GM23248 (cell line): Measurements from ENCODE around the gene ARPC4. TPM values are rescaled to one million over a fixed set of nuclear protein-coding genes. Genes with fewer than 3 reads are reported as not detected.

ENCODE experiments used
- DNase-seq: peaks from one replicate; pipeline ENCODE4 v3.0.0-alpha.2; 2015
- H2AFZ ChIP-seq: fragments of 200-600 bp; sonication (generic); 2 replicates; pipeline ENCODE4 v1.6.1; 2016; ENCODE audit warnings: antibody characterized with exemption
- H3F3A ChIP-seq: fragments of 200-600 bp; sonication (generic); 2 replicates; pipeline ENCODE4 v1.6.1; 2016; ENCODE audit warnings: mild to moderate bottlenecking, antibody characterized with exemption, mixed run types; ENCODE audit not compliant: insufficient read depth
- H3K27ac ChIP-seq: fragments of 200-600 bp; sonication (generic); 2 replicates; pipeline ENCODE4 v1.5.1; 2016; ENCODE audit warnings: mild to moderate bottlenecking
- H3K27me3 ChIP-seq: fragments of 200-600 bp; sonication (generic); replicated peaks from 2 replicates; pipeline ENCODE4 v1.6.1; 2016; ENCODE audit warnings: mild to moderate bottlenecking; ENCODE audit not compliant: insufficient read depth
- H3K36me3 ChIP-seq: fragments of 200-600 bp; sonication (generic); 2 replicates; pipeline ENCODE4 v1.6.1; 2016; ENCODE audit warnings: low read depth, mild to moderate bottlenecking
- H3K4me1 ChIP-seq: fragments of 200-600 bp; sonication (generic); 2 replicates; pipeline ENCODE4 v1.6.1; 2016; ENCODE audit warnings: mild to moderate bottlenecking; ENCODE audit not compliant: insufficient read depth
- H3K4me2 ChIP-seq: fragments of 200-600 bp; sonication (generic); one replicate; pipeline ENCODE4 v1.6.1; 2016; ENCODE audit warnings: mild to moderate bottlenecking; ENCODE audit not compliant: unreplicated experiment
- H3K4me3 ChIP-seq: fragments of 200-600 bp; sonication (generic); 2 replicates; pipeline ENCODE4 v1.5.1; 2016; ENCODE audit warnings: mild to moderate bottlenecking
- H3K79me2 ChIP-seq: fragments of 200-600 bp; sonication (generic); 2 replicates; pipeline ENCODE4 v1.6.1; 2016; ENCODE audit warnings: mild to moderate bottlenecking; ENCODE audit not compliant: insufficient read depth
- H3K9ac ChIP-seq: fragments of 200-600 bp; sonication (generic); 2 replicates; pipeline ENCODE4 v1.6.1; 2016; ENCODE audit warnings: mild to moderate bottlenecking
- H3K9me2 ChIP-seq: fragments of 200-600 bp; sonication (generic); 2 replicates; pipeline ENCODE4 v1.6.1; 2016; ENCODE audit warnings: mixed run types, mild to moderate bottlenecking, moderate library complexity; ENCODE audit not compliant: insufficient read depth
- H3K9me3 ChIP-seq: fragments of 200-600 bp; sonication (generic); one replicate; pipeline ENCODE4 v1.6.1; 2017; ENCODE audit warnings: low read depth
- H4K20me1 ChIP-seq: fragments of 200-600 bp; sonication (generic); 2 replicates; pipeline ENCODE4 v1.6.0; 2016; ENCODE audit not compliant: insufficient read depth
- EZH2 ChIP-seq: fragments of 200-600 bp; sonication (generic); IDR thresholded peaks from 2 replicates; pipeline ENCODE4 v1.6.1; 2018; ENCODE audit warnings: antibody characterized with exemption, mild to moderate bottlenecking; ENCODE audit not compliant: insufficient read depth, poor library complexity, severe bottlenecking
- EZH2phosphoT487 ChIP-seq: fragments of 200-600 bp; sonication (generic); IDR thresholded peaks from 2 replicates; pipeline ENCODE4 v1.6.1; 2018; ENCODE audit warnings: antibody characterized with exemption, moderate library complexity, mild to moderate bottlenecking, low read depth; ENCODE audit not compliant: insufficient read depth
- WGBS, 2 experiments: methylation state at CpG; one replicate each; pipeline ENCODE4 v1.1.6; 2015 to 2017; ENCODE audit warnings: low lambda C conversion rate in 2 of 2, low coverage in 1 of 2; ENCODE audit errors: missing lambda C conversion rate in 2 of 2; 5-methylcytosine and 5-hydroxymethylcytosine counted together
- in situ Hi-C: fragments of 300-500 bp; cut with MboI; formaldehyde crosslinking; loops from 2 replicates; pipeline ENCODE4 v1.15.0; 2020
- polyA plus RNA-seq: library from polyadenylated mRNA; unstranded; fragments of >200 nt; fragmentation: Nextera tagmentation; extraction: Ambion mirVana; gene quantifications from 2 replicates; pipeline ENCODE4 v1.2.1, GENCODE V29; 2016
- total RNA-seq: library from RNA; depleted of rRNA; stranded (reverse); fragments of >200 nt; shearing (Covaris generic); gene quantifications from 2 replicates; pipeline ENCODE4 v1.2.3, GENCODE V29; 2014

Gene ARPC4
- total and polyA plus RNA-seq, 2 experiments from 2014 or later, result 182 to 315 TPM

GRCh38 chr3:9749645-9750555, 43.0 kb upstream of the ARPC4 start, which contains the start of gene OGG1:
TSS of gene OGG1 (plus strand) at chr3:9749952. CDS start at chr3:9750287, 335 bp downstream.
- peak within 1 kb of the TSS; percentile 95 for H3K4me2 ChIP-seq
- in situ Hi-C loops, result no loop called here

GRCh38 chr3:9750556-9751411, 42.1 kb upstream of the ARPC4 start:
- DNase-seq, result peak; percentile 64

More at GRCh38 chr3:9749645-9750555, 43.0 kb upstream of the ARPC4 start, which contains the start of gene OGG1:
- DNase-seq, result peak; percentile 99
- Histone ChIP-seq H3F3A (peaks cover 24% of the 10 kb centered on the region), H3K4me3 (peak within 1 kb of the TSS; percentile 100), H3K36me3 (peaks cover 20% of the 10 kb centered on the region; the same call in 1 of the 2 replicates), H3K4me1 (peaks cover 19% of the 10 kb centered on the region; the same call in 1 of the 2 replicates), H2AFZ (peak within 1 kb of the TSS; percentile 87), H4K20me1 (no peaks in the 10 kb centered on the region), H3K9me3 (no peaks in the 10 kb centered on the region), H3K27ac (peak within 1 kb of the TSS; percentile 90), H3K79me2 (peaks cover 23% of the 10 kb centered on the region), H3K9ac (peak within 1 kb of the TSS; percentile 85), H3K9me2 (no peaks in the 10 kb centered on the region), H3K27me3 (no peaks in the 10 kb centered on the region)
- TF ChIP-seq EZH2phosphoT487 (no peak), EZH2 (no peak)
- 1% methylated on average over 51 to 60 of the region's 60 CpGs for WGBS, 2 experiments

GRCh38 chr3:9754678-9755077, 38.2 kb upstream of the ARPC4 start:
- H3K4me3 ChIP-seq, result no peak overlapping the region
- no peak overlapping the region for H3K27ac ChIP-seq
- no peak overlapping the region for H3K9ac ChIP-seq
- WGBS, 2 experiments, result 84% methylated on average over 8 of the region's 8 CpGs
- no peak for DNase-seq
- H3K4me2 ChIP-seq, result no peak overlapping the region
- peaks cover 17% of the 10 kb centered on the region; the same call in 1 of the 2 replicates for H3K36me3 ChIP-seq
- in situ Hi-C loops, result no loop called here
- H3K9me2 ChIP-seq, result no peaks in the 10 kb centered on the region
- no peaks in the 10 kb centered on the region for H3K9me3 ChIP-seq
- H4K20me1 ChIP-seq, result no peaks in the 10 kb centered on the region
- TF ChIP-seq EZH2phosphoT487, result no peak
- no peak for TF ChIP-seq EZH2
- H3K27me3 ChIP-seq, result no peaks in the 10 kb centered on the region
- H3K4me1 ChIP-seq, result 0 out of 2 replicates have a peak, but pooled peaks cover 6% of the 10 kb centered on the region
- no peak overlapping the region for H2AFZ ChIP-seq
- H3K79me2 ChIP-seq, result peaks cover 23% of the 10 kb centered on the region
- no peaks in the 10 kb centered on the region for H3F3A ChIP-seq

More at GRCh38 chr3:9750556-9751411, 42.1 kb upstream of the ARPC4 start:
- WGBS, 2 experiments, result 27 to 28% methylated on average over 17 of the region's 17 CpGs
- no peaks in the 10 kb centered on the region for H4K20me1 ChIP-seq
- H3F3A ChIP-seq, result peaks cover 23% of the 10 kb centered on the region
- in situ Hi-C loops, result no loop called here
- H3K79me2 ChIP-seq, result peaks cover 23% of the 10 kb centered on the region
- peak overlapping the region; percentile 90; the same call in 1 of the 2 replicates for H3K27ac ChIP-seq
- H3K4me3 ChIP-seq, result peak overlapping the region; percentile 100
- H3K9me2 ChIP-seq, result no peaks in the 10 kb centered on the region
- peak overlapping the region; percentile 95 for H3K4me2 ChIP-seq
- H2AFZ ChIP-seq, result peak overlapping the region; percentile 87
- TF ChIP-seq EZH2phosphoT487 (no peak), EZH2 (no peak)
- H3K9ac ChIP-seq, result peak overlapping the region; percentile 85
- H3K36me3 ChIP-seq, result peaks cover 22% of the 10 kb centered on the region; the same call in 1 of the 2 replicates
- H3K27me3 ChIP-seq, result no peaks in the 10 kb centered on the region
- no peaks in the 10 kb centered on the region for H3K9me3 ChIP-seq
- H3K4me1 ChIP-seq, result peaks cover 22% of the 10 kb centered on the region; the same call in 1 of the 2 replicates

- Histone ChIP-seq H3K9me3 (no peaks in the 10 kb centered on the region), H3K79me2 (0 out of 2 replicates have a peak, but pooled peaks cover under 1% of the 10 kb centered on the region), H4K20me1 (no peaks in the 10 kb centered on the region), H3K9me2 (no peaks in the 10 kb centered on the region), H3K4me3 (no peak overlapping the region), H3K27ac (no peak overlapping the region), H3K27me3 (no peaks in the 10 kb centered on the region), H2AFZ (no peak overlapping the region), H3K36me3 (peaks cover 14% of the 10 kb centered on the region; the same call in 1 of the 2 replicates), H3K4me1 (0 out of 2 replicates have a peak, but pooled peaks cover 6% of the 10 kb centered on the region), H3K9ac (no peak overlapping the region), H3F3A (no peaks in the 10 kb centered on the region), H3K4me2 (no peak overlapping the region)
- no peak for TF ChIP-seq EZH2phosphoT487
- TF ChIP-seq EZH2, result no peak
- 90 to 91% methylated on average over 10 to 13 of the region's 13 CpGs for WGBS, 2 experiments
- no peak for DNase-seq
- in situ Hi-C loops, result no loop called here
Observed at GRCh38 chr3:9757427-9757826, 35.5 kb upstream of the ARPC4 start.
